SU-DHL-6 (cell line): Measurements from ENCODE around the gene SUGCT.

Experiments
- H2AFZ ChIP-seq: fragments of 200-600 bp; sonication (generic); 2 replicates; pipeline ENCODE4 v1.6.1; 2014; ENCODE audit warnings: low read depth, mild to moderate bottlenecking, moderate library complexity, mixed read lengths, antibody characterized with exemption, low read length; ENCODE audit not compliant: severe bottlenecking
- H3F3A ChIP-seq: fragments of 200-600 bp; shearing (Covaris generic); 2 replicates; pipeline ENCODE4 v1.6.0; 2016; ENCODE audit warnings: antibody characterized with exemption, mild to moderate bottlenecking; ENCODE audit not compliant: insufficient read depth
- H3K27ac ChIP-seq: fragments of 200-600 bp; sonication (generic); 2 replicates; pipeline ENCODE4 v1.5.1; 2016; ENCODE audit warnings: low read depth, mild to moderate bottlenecking, low read length, moderate library complexity, mixed read lengths
- H3K27me3 ChIP-seq: fragments of 200-600 bp; sonication (generic), shearing (Covaris generic); 2 replicates; pipeline ENCODE4 v1.6.0; 2014; ENCODE audit warnings: mild to moderate bottlenecking, low read length
- H3K36me3 ChIP-seq: fragments of 200-600 bp; sonication (generic); 2 replicates; pipeline ENCODE4 v1.6.1; 2014; ENCODE audit warnings: mild to moderate bottlenecking, low read length, mixed read lengths
- H3K4me2 ChIP-seq: fragments of 300-600, 200-600 bp; shearing (Covaris generic), sonication (generic); 2 replicates; pipeline ENCODE4 v1.6.0; 2014; ENCODE audit warnings: low read length, low read depth, mild to moderate bottlenecking; ENCODE audit not compliant: poor library complexity, severe bottlenecking
- H3K4me3 ChIP-seq: fragments of 200-600 bp; sonication (generic); 2 replicates; pipeline ENCODE4 v1.5.1; 2014; ENCODE audit warnings: antibody characterized with exemption, low read length, mild to moderate bottlenecking, mixed read lengths; ENCODE audit not compliant: insufficient read depth, poor library complexity, severe bottlenecking
- H3K79me2 ChIP-seq: fragments of 200-600 bp; sonication (generic); 2 replicates; pipeline ENCODE4 v1.6.1; 2014; ENCODE audit warnings: mild to moderate bottlenecking, low read length, moderate library complexity; ENCODE audit not compliant: insufficient read depth
- H3K9ac ChIP-seq: fragments of 200-600 bp; sonication (generic); 2 replicates; pipeline ENCODE4 v1.7.0; 2014; ENCODE audit warnings: mild to moderate bottlenecking, low read length
- H3K9me2 ChIP-seq: fragments of 200-600 bp; sonication (generic); replicated peaks from 2 replicates; pipeline ENCODE4 v1.6.1; 2014; ENCODE audit warnings: low read length; ENCODE audit not compliant: insufficient read depth
- H3K9me3 ChIP-seq: fragments of 200-600 bp; sonication (generic); 2 replicates; pipeline ENCODE4 v1.6.1; 2014; ENCODE audit warnings: low read length, mixed read lengths; ENCODE audit not compliant: insufficient read depth
- H4K20me1 ChIP-seq: fragments of 200-600 bp; sonication (generic); 2 replicates; pipeline ENCODE4 v1.6.1; 2014; ENCODE audit warnings: low read depth, mild to moderate bottlenecking, antibody characterized with exemption, low read length, moderate library complexity, mixed read lengths
- CTCF ChIP-seq: fragments of 200-600 bp; sonication (generic); IDR thresholded peaks from one replicate; pipeline ENCODE4 v1.5.1; 2017; ENCODE audit warnings: antibody characterized with exemption, mild to moderate bottlenecking, low read length, moderate library complexity; ENCODE audit not compliant: insufficient read depth, poor library complexity, severe bottlenecking
- EZH2phosphoT487 ChIP-seq: fragments of 200-600 bp; sonication (generic), shearing (Covaris generic); conservative IDR thresholded peaks from 2 replicates; pipeline ENCODE4 v1.6.1; 2018; ENCODE audit warnings: mild to moderate bottlenecking, antibody characterized with exemption, low read length, moderate library complexity, mixed read lengths

The SUGCT gene

DNA sequence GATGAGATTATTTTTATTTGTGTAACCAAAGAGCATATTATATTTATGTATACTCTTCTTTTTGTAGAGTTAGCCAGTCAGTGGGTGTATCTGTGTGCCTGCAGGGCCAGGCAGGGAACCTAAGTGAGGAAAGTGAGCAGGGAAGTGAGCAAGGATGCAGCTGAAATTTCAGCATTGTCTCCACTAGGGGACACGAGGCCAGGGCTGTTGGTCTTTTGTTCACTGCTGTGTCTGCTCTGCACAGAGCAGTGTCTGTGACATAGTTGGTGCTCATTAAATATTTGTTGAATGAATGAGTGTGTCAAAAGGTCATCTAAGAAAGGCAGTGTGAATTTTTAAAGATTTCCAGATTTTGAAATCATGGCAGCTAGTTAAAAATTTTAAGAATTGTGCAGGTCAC is 51.8 kb downstream of the SUGCT start:
- TF ChIP-seq EZH2phosphoT487 (no peak), CTCF (no peak)
- no peaks in the 10 kb centered on the region for H3K36me3 ChIP-seq
- no peaks in the 10 kb centered on the region for H3K9me3 ChIP-seq
- no peak overlapping the region for H3K4me3 ChIP-seq
- H3K9me2 ChIP-seq, result no peaks in the 10 kb centered on the region
- H4K20me1 ChIP-seq, result no peaks in the 10 kb centered on the region
- no peak overlapping the region for H3K27ac ChIP-seq
- H3K79me2 ChIP-seq, result no peaks in the 10 kb centered on the region
- H3K9ac ChIP-seq, result no peak overlapping the region
- no peaks in the 10 kb centered on the region for H3K27me3 ChIP-seq
- no peak overlapping the region for H2AFZ ChIP-seq
- H3F3A ChIP-seq, result no peaks in the 10 kb centered on the region
- no peak overlapping the region for H3K4me2 ChIP-seq

DNA sequence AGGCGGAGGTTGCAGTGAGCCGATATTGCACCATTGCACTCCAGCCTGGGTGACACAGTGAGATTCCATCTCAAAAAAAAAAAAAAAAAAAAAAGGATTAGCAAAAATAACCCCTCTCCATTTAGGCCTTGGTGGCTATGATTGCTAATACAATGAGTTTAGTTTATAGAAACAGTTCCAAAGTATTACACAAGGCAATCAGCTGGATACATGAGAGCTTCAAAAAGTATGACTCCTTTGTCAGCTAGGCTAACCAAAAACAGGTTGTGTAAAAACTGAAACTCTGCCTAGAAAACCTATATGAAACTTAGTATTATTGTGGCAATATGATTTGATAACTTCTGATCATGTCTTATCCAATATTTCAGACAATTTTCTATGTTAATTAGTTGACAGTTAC is 57.2 kb downstream of the SUGCT start:
- H3K27me3 ChIP-seq, result no peaks in the 10 kb centered on the region
- no peak overlapping the region for H3K4me3 ChIP-seq
- no peak for TF ChIP-seq CTCF
- no peak for TF ChIP-seq EZH2phosphoT487
- no peak overlapping the region for H3K9ac ChIP-seq
- H3K9me2 ChIP-seq, result no peaks in the 10 kb centered on the region
- H3K4me2 ChIP-seq, result no peak overlapping the region
- H3F3A ChIP-seq, result no peaks in the 10 kb centered on the region
- no peaks in the 10 kb centered on the region for H3K36me3 ChIP-seq
- no peaks in the 10 kb centered on the region for H3K9me3 ChIP-seq
- H3K27ac ChIP-seq, result no peak overlapping the region
- no peaks in the 10 kb centered on the region for H3K79me2 ChIP-seq
- no peaks in the 10 kb centered on the region for H4K20me1 ChIP-seq
- no peak overlapping the region for H2AFZ ChIP-seq

GRCh38 chr7:40194745-40195144 is 59.9 kb downstream of the SUGCT start:
- Histone ChIP-seq H4K20me1 (no peaks in the 10 kb centered on the region), H2AFZ (no peak overlapping the region), H3K36me3 (no peaks in the 10 kb centered on the region), H3K27ac (no peak overlapping the region), H3K4me2 (no peak overlapping the region), H3K4me3 (no peak overlapping the region), H3K9ac (no peak overlapping the region), H3K27me3 (no peaks in the 10 kb centered on the region), H3F3A (no peaks in the 10 kb centered on the region), H3K9me3 (no peaks in the 10 kb centered on the region), H3K9me2 (no peaks in the 10 kb centered on the region), H3K79me2 (no peaks in the 10 kb centered on the region)
- TF ChIP-seq CTCF (no peak), EZH2phosphoT487 (no peak)

DNA sequence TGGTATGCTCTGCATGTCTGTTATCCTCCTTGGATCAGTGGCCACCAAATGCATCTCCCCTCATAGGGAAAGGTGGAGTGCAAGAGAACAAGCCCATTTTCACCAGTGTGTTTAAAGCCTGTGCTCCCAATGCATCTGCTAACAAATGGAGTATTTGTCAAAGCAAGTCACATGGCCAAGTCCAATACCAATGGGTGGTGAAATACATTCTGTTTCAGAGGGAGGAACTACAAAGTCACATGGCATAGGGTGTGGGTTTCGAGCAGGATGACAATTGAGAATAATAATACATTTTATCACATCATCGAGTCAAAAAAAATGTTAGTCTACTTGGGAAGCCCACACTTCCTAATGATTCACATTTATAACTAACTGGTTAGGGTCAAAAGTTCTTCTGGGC is 62.7 kb downstream of the SUGCT start:
- Histone ChIP-seq H4K20me1 (no peaks in the 10 kb centered on the region), H3K4me3 (no peak overlapping the region), H3K27me3 (no peaks in the 10 kb centered on the region), H3K9me2 (no peaks in the 10 kb centered on the region), H3K27ac (no peak overlapping the region), H3K9ac (no peak overlapping the region), H3K79me2 (no peaks in the 10 kb centered on the region), H3K9me3 (no peaks in the 10 kb centered on the region), H3K36me3 (no peaks in the 10 kb centered on the region), H3F3A (no peaks in the 10 kb centered on the region), H3K4me2 (no peak overlapping the region), H2AFZ (no peak overlapping the region)
- TF ChIP-seq EZH2phosphoT487, result no peak
- no peak for TF ChIP-seq CTCF
